Parathyroid adenoma (tissue), 2 donors: ENCODE measurements around the gene FCER1G.

Experiments
- H2AFZ ChIP-seq: fragments of 300-600 bp; sonication (generic); one replicate; pipeline ENCODE4 v1.7.0; 2017; ENCODE audit warnings: antibody characterized with exemption, mild to moderate bottlenecking
- H3K27ac ChIP-seq: fragments of 300-600 bp; sonication (generic); one replicate; pipeline ENCODE4 v1.7.0; 2017
- H3K27me3 ChIP-seq: fragments of 300-600 bp; sonication (generic); one replicate; pipeline ENCODE4 v1.7.0; 2017; ENCODE audit warnings: low read length; ENCODE audit not compliant: control insufficient read depth, insufficient read depth
- H3K36me3 ChIP-seq: fragments of 300-600 bp; sonication (generic); one replicate; pipeline ENCODE4 v1.7.0; 2017; ENCODE audit warnings: low read length; ENCODE audit not compliant: control insufficient read depth, insufficient read depth
- H3K4me1 ChIP-seq: fragments of 300-600 bp; sonication (generic); one replicate; pipeline ENCODE4 v1.7.0; 2017; ENCODE audit warnings: control low read depth
- H3K4me2 ChIP-seq: fragments of 300-600 bp; sonication (generic); one replicate; pipeline ENCODE4 v1.7.0; 2017; ENCODE audit warnings: low read length
- H3K4me3 ChIP-seq: fragments of 300-600 bp; sonication (generic); one replicate; pipeline ENCODE4 v1.7.0; 2017; ENCODE audit warnings: low read depth, low read length
- H3K79me2 ChIP-seq: fragments of 300-600 bp; sonication (generic); one replicate; pipeline ENCODE4 v1.7.0; 2017; ENCODE audit warnings: control low read depth
- H3K9ac ChIP-seq: fragments of 300-600 bp; sonication (generic); one replicate; pipeline ENCODE4 v1.7.0; 2017; ENCODE audit warnings: mild to moderate bottlenecking
- H3K9me3 ChIP-seq: fragments of 300-600 bp; sonication (generic); one replicate; pipeline ENCODE4 v1.7.0; 2017; ENCODE audit warnings: low read length; ENCODE audit not compliant: control insufficient read depth
- CTCF ChIP-seq: fragments of 300-600 bp; sonication (generic); IDR thresholded peaks from one replicate; pipeline ENCODE4 v1.7.0; 2017; ENCODE audit warnings: antibody characterized with exemption, mild to moderate bottlenecking
- donor health status: primary hyperparathyroidism.

Gene FCER1G

DNA sequence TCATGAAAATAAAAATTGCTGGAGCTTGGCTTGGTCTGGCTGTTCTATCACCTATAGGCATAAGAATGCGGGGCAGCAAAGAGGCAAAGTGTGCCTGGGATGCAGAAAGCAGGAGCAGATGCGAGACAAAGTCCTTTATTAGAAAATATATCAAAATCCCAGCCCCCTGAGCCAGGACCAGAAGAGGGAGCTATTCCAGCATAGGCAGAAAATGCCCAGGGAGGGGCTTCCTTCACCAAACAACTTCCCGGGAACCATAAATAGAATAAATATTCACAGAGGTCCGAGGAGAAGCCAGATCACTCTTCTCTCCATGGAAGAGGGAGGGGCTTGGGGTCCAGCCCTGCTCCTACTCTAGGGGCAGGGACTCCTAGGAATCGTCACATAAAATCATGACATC is 43.9 kb upstream of the FCER1G start:
- no peak overlapping the region for H3K27ac ChIP-seq
- H2AFZ ChIP-seq: no peak overlapping the region
- H3K9ac ChIP-seq: no peak overlapping the region
- no peak for TF ChIP-seq CTCF
- no peaks in the 10 kb centered on the region for H3K36me3 ChIP-seq
- no peaks in the 10 kb centered on the region for H3K27me3 ChIP-seq
- H3K4me2 ChIP-seq: no peak overlapping the region
- no peaks in the 10 kb centered on the region for H3K9me3 ChIP-seq
- H3K4me1 ChIP-seq: no peaks in the 10 kb centered on the region
- no peaks in the 10 kb centered on the region for H3K79me2 ChIP-seq
- no peak overlapping the region for H3K4me3 ChIP-seq

- Histone ChIP-seq H3K4me2 (no peak overlapping the region), H3K79me2 (no peaks in the 10 kb centered on the region), H3K4me1 (no peaks in the 10 kb centered on the region), H3K9ac (no peak overlapping the region), H3K27me3 (no peaks in the 10 kb centered on the region), H3K36me3 (no peaks in the 10 kb centered on the region), H3K27ac (no peak overlapping the region), H3K4me3 (no peak overlapping the region), H2AFZ (no peak overlapping the region), H3K9me3 (no peaks in the 10 kb centered on the region)
- no peak for TF ChIP-seq CTCF
These were observed 43.4 kb upstream of the FCER1G start for GRCh38 chr1:161171696-161172095.

DNA sequence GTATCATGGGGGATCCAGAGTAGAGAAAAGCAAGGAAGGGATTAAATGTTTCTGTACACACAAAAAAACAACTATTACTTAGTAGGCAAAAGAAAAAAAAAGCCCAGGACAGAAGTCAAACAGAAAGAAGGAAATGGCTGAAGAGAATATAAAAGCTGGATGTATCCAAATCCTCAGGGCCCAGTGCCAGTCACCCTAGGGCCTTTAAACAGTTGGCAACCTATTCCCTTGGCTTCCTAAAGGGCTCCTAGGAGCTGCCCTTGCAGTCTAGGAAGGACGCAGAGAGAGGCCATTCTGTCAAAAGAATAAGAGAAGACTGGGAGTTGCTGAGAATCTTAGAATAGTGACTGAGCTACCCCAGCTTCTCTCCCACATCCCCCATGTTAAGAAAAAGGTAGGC is 42.7 kb upstream of the FCER1G start:
- TF ChIP-seq CTCF: no peak
- no peaks in the 10 kb centered on the region for H3K79me2 ChIP-seq
- no peaks in the 10 kb centered on the region for H3K36me3 ChIP-seq
- no peaks in the 10 kb centered on the region for H3K27me3 ChIP-seq
- H3K4me3 ChIP-seq: no peak overlapping the region
- H3K27ac ChIP-seq: peak overlapping the region; percentile 32
- no peak overlapping the region for H2AFZ ChIP-seq
- H3K4me1 ChIP-seq: no peaks in the 10 kb centered on the region
- no peak overlapping the region for H3K4me2 ChIP-seq
- H3K9ac ChIP-seq: no peak overlapping the region
- H3K9me3 ChIP-seq: no peaks in the 10 kb centered on the region

DNA sequence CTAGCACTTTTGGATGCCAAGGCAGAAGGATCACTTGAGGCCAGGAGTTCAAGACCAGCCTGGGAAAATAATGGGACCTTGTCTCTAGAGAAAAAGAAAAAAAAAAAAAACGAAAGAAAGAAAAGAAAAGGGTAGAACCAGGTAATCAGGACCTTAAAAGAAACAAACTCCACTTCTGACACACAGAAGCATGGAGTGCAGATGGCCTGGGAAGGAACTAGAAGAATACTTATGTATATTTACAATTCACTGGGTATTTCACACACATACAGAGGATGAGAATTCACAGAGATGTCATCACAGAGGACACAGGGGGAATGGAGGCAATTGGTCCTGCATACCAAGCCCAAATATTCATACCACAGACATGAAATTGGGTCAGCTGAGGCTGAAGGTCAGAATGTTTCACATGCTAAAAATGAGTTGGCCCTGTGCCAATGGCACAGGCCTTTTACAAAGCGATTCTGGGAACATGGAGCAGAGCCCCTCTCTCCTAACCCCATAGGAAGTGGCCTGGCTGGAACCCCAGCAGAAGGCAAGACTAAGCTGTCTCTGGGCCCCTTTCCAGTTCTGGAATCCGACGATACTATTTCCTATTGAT is 42.2 kb upstream of the FCER1G start:
- Histone ChIP-seq H3K9ac (no peak overlapping the region), H3K27ac (peak overlapping the region; percentile 44), H3K4me2 (no peak overlapping the region), H3K27me3 (no peaks in the 10 kb centered on the region), H3K4me3 (no peak overlapping the region), H2AFZ (no peak overlapping the region), H3K79me2 (peaks cover 2% of the 10 kb centered on the region), H3K36me3 (no peaks in the 10 kb centered on the region), H3K9me3 (no peaks in the 10 kb centered on the region), H3K4me1 (no peaks in the 10 kb centered on the region)
- TF ChIP-seq CTCF: no peak

- peaks cover 4% of the 10 kb centered on the region for H3K79me2 ChIP-seq
- H3K27ac ChIP-seq: no peak overlapping the region
- no peak overlapping the region for H3K4me2 ChIP-seq
- no peaks in the 10 kb centered on the region for H3K9me3 ChIP-seq
- TF ChIP-seq CTCF: no peak
- H3K4me1 ChIP-seq: peaks cover 3% of the 10 kb centered on the region
- no peak overlapping the region for H2AFZ ChIP-seq
- no peaks in the 10 kb centered on the region for H3K36me3 ChIP-seq
- no peak overlapping the region for H3K9ac ChIP-seq
- H3K27me3 ChIP-seq: no peaks in the 10 kb centered on the region
- H3K4me3 ChIP-seq: no peak overlapping the region
These were observed 41.4 kb upstream of the FCER1G start for GRCh38 chr1:161173711-161174110.
